Measurements from ENCODE around the gene ABR.
A peak's percentile ranks its signal among the peaks of the same experiment; 100 is the strongest.
"Not testable (repeated sequence)": the region's sequence is repeated elsewhere in the genome, so short reads cannot be mapped to it uniquely, and the experiment has no call there.

ABR gene

DNA sequence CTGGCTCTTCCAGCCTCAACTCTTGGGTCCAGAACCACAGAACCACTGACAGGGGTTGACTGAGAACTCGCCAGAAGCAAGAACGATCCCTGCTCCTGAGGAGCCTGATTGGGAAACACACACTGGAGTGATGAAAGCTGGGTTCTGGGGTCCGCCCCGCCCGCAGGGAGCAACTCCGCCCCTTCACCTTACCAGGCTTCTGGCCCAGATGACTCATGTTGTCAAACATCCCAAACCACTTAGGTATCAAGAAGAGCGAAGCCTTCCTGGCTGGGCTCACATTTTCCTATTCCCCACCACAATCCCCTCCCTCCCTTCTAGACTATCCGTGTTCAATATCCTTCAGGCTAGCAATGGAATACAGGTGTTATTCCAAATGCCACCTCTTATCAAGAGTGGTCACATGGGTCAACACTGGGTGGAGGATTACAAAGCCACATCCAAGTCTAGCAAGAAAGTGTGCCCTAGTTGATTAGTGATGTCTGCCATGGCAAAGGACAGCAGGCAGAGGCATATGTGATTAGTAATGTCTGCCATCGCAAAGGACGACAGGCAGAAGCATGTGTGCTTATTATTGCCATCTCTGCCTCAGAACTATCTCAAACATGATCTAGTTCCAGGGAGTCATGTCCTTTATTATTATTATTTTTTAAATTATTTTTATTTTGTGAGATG, 112.4 kb downstream of the ABR start:
- no peak for TF ChIP-seq CTCF (IDR thresholded peaks at IDR 0.05; ENCODE audit: extremely low read depth, insufficient read depth, missing control alignments)
- no peak for DNase-seq (ENCODE audit: low spot score)
- in situ Hi-C loops (cut with MboI; ENCODE audit: low pct_unique_long_range_greater_than_20kb, low sequenced_read_pairs, unreplicated experiment) = no loop called here

DNA sequence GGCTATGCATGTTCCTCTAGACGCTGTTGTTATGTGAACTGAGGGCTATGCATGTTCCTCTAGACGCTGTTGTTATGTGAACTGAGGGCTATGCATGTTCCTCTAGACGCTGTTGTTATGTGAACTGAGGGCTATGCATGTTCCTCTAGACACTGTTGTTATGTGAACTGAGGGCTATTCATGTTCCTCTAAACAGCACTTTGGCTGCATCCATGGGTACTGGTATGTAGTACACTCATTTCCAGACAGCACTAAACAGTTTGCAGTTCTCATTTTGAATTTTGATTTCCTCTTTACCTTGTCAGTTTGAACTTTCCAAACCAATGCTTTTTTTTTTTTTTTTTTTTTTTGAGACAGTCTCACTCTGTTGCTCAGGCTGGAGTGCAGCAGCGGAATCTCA, 114.4 kb downstream of the ABR start:
- in situ Hi-C loops (cut with MboI; ENCODE audit: low pct_unique_long_range_greater_than_20kb, low sequenced_read_pairs, unreplicated experiment) = not testable (repeated sequence)

GRCh38 chr17:1060991-1061390, 118.8 kb downstream of the ABR start:
- in situ Hi-C loops (cut with MboI; ENCODE audit: low pct_unique_long_range_greater_than_20kb, low sequenced_read_pairs, unreplicated experiment) = no loop called here
- no peak for TF ChIP-seq CTCF (IDR thresholded peaks at IDR 0.05; ENCODE audit: extremely low read depth, insufficient read depth, missing control alignments)
- DNase-seq (ENCODE audit: low spot score) = no peak

More for the DNA sequence above, 114.4 kb downstream of the ABR start:
- DNase-seq (ENCODE audit: low spot score) = not testable (repeated sequence)

GRCh38 chr17:1059131-1059795, 120.5 kb downstream of the ABR start:
- in situ Hi-C loops (cut with MboI; ENCODE audit: low pct_unique_long_range_greater_than_20kb, low sequenced_read_pairs, unreplicated experiment) = no loop called here
- no peak for TF ChIP-seq CTCF (IDR thresholded peaks at IDR 0.05; ENCODE audit: extremely low read depth, insufficient read depth, missing control alignments)
- no peak for DNase-seq (ENCODE audit: low spot score)

GRCh38 chr17:1058423-1059130, 121.2 kb downstream of the ABR start:
- peak; percentile 51 for DNase-seq (ENCODE audit: low spot score)
- in situ Hi-C loops (cut with MboI; ENCODE audit: low pct_unique_long_range_greater_than_20kb, low sequenced_read_pairs, unreplicated experiment) = no loop called here
- TF ChIP-seq CTCF (IDR thresholded peaks at IDR 0.05; ENCODE audit: extremely low read depth, insufficient read depth, missing control alignments) = peak; percentile 65

GRCh38 chr17:1056761-1057160, 123.0 kb downstream of the ABR start:
- in situ Hi-C loops (cut with MboI; ENCODE audit: low pct_unique_long_range_greater_than_20kb, low sequenced_read_pairs, unreplicated experiment) = no loop called here
- no peak for DNase-seq (ENCODE audit: low spot score)

More at GRCh38 chr17:1056761-1057160, 123.0 kb downstream of the ABR start:
- no peak for TF ChIP-seq CTCF (IDR thresholded peaks at IDR 0.05; ENCODE audit: extremely low read depth, insufficient read depth, missing control alignments)

Data from GM13977 (cell line).